Measurements from ENCODE around the gene SPCS1.
"Not testable (repeated sequence)": the region's sequence is repeated elsewhere in the genome, so short reads cannot be mapped to it uniquely, and the experiment has no call there.

Gene SPCS1

GRCh38 chr3:52707585-52707984, 1.7 kb downstream of the SPCS1 start:
- Histone ChIP-seq H3K9ac (ENCODE audit: low read depth, low read length) (no peak overlapping the region), H3K9me3 (ENCODE audit: control insufficient read depth, insufficient read depth, low read length) (no peaks in the 10 kb centered on the region), H3K4me1 (ENCODE audit: insufficient read depth, low read length) (peaks cover 3% of the 10 kb centered on the region), H3K36me3 (ENCODE audit: insufficient read depth, low read length) (no peaks in the 10 kb centered on the region)

- peaks cover 3% of the 10 kb centered on the region; the same call in 1 of the 2 replicates for H3K4me1 ChIP-seq (ENCODE audit: insufficient read depth, low read length)
- H3K9ac ChIP-seq (ENCODE audit: low read depth, low read length): no peak overlapping the region
- H3K9me3 ChIP-seq (ENCODE audit: control insufficient read depth, insufficient read depth, low read length): no peaks in the 10 kb centered on the region
- H3K36me3 ChIP-seq (ENCODE audit: insufficient read depth, low read length): no peaks in the 10 kb centered on the region
Observed at GRCh38 chr3:52710512-52710911, 4.6 kb downstream of the SPCS1 start.

GRCh38 chr3:52712291-52713212, 6.6 kb downstream of the SPCS1 start:
- H3K9ac ChIP-seq (ENCODE audit: low read depth, low read length): no peak overlapping the region
- H3K4me1 ChIP-seq (ENCODE audit: insufficient read depth, low read length): 0 out of 2 replicates have a peak, but pooled peaks cover under 1% of the 10 kb centered on the region
- H3K9me3 ChIP-seq (ENCODE audit: control insufficient read depth, insufficient read depth, low read length): no peaks in the 10 kb centered on the region
- no peaks in the 10 kb centered on the region for H3K36me3 ChIP-seq (ENCODE audit: insufficient read depth, low read length)

GRCh38 chr3:52714335-52715302, 8.7 kb downstream of the SPCS1 start:
- H3K9ac ChIP-seq (ENCODE audit: low read depth, low read length): peak overlapping the region; percentile 61; the same call in 1 of the 2 replicates
- no peaks in the 10 kb centered on the region for H3K9me3 ChIP-seq (ENCODE audit: control insufficient read depth, insufficient read depth, low read length)
- H3K36me3 ChIP-seq (ENCODE audit: insufficient read depth, low read length): no peaks in the 10 kb centered on the region
- H3K4me1 ChIP-seq (ENCODE audit: insufficient read depth, low read length): no peaks in the 10 kb centered on the region

GRCh38 chr3:52715714-52716305, 9.9 kb downstream of the SPCS1 start:
- Histone ChIP-seq H3K9me3 (ENCODE audit: control insufficient read depth, insufficient read depth, low read length) (no peaks in the 10 kb centered on the region), H3K4me1 (ENCODE audit: insufficient read depth, low read length) (no peaks in the 10 kb centered on the region), H3K9ac (ENCODE audit: low read depth, low read length) (no peak overlapping the region), H3K36me3 (ENCODE audit: insufficient read depth, low read length) (no peaks in the 10 kb centered on the region)

GRCh38 chr3:52719618-52720017, 13.7 kb downstream of the SPCS1 start:
- no peaks in the 10 kb centered on the region for H3K9me3 ChIP-seq (ENCODE audit: control insufficient read depth, insufficient read depth, low read length)
- no peaks in the 10 kb centered on the region for H3K4me1 ChIP-seq (ENCODE audit: insufficient read depth, low read length)
- no peaks in the 10 kb centered on the region for H3K36me3 ChIP-seq (ENCODE audit: insufficient read depth, low read length)
- no peak overlapping the region for H3K9ac ChIP-seq (ENCODE audit: low read depth, low read length)

GRCh38 chr3:52721002-52721729, 15.3 kb downstream of the SPCS1 start:
- no peaks in the 10 kb centered on the region for H3K36me3 ChIP-seq (ENCODE audit: insufficient read depth, low read length)
- H3K9ac ChIP-seq (ENCODE audit: low read depth, low read length): no peak overlapping the region
- H3K4me1 ChIP-seq (ENCODE audit: insufficient read depth, low read length): no peaks in the 10 kb centered on the region
- no peaks in the 10 kb centered on the region for H3K9me3 ChIP-seq (ENCODE audit: control insufficient read depth, insufficient read depth, low read length)

- H3K9me3 ChIP-seq (ENCODE audit: control insufficient read depth, insufficient read depth, low read length): no peaks in the 10 kb centered on the region
- H3K4me1 ChIP-seq (ENCODE audit: insufficient read depth, low read length): no peaks in the 10 kb centered on the region
- H3K36me3 ChIP-seq (ENCODE audit: insufficient read depth, low read length): no peaks in the 10 kb centered on the region
- no peak overlapping the region for H3K9ac ChIP-seq (ENCODE audit: low read depth, low read length)
Observed at GRCh38 chr3:52721730-52722008, 15.8 kb downstream of the SPCS1 start.

GRCh38 chr3:52722491-52722890, 16.6 kb downstream of the SPCS1 start:
- H3K4me1 ChIP-seq (ENCODE audit: insufficient read depth, low read length): no peaks in the 10 kb centered on the region
- no peaks in the 10 kb centered on the region for H3K36me3 ChIP-seq (ENCODE audit: insufficient read depth, low read length)
- no peak overlapping the region for H3K9ac ChIP-seq (ENCODE audit: low read depth, low read length)
- H3K9me3 ChIP-seq (ENCODE audit: control insufficient read depth, insufficient read depth, low read length): no peaks in the 10 kb centered on the region

GRCh38 chr3:52723935-52724334, 18.0 kb downstream of the SPCS1 start:
- H3K36me3 ChIP-seq (ENCODE audit: insufficient read depth, low read length): no peaks in the 10 kb centered on the region; the same call in 1 of the 2 replicates
- H3K9me3 ChIP-seq (ENCODE audit: control insufficient read depth, insufficient read depth, low read length): no peaks in the 10 kb centered on the region
- no peak overlapping the region for H3K9ac ChIP-seq (ENCODE audit: low read depth, low read length)
- no peaks in the 10 kb centered on the region for H3K4me1 ChIP-seq (ENCODE audit: insufficient read depth, low read length)

- no peak overlapping the region for H3K9ac ChIP-seq (ENCODE audit: low read depth, low read length)
- H3K4me1 ChIP-seq (ENCODE audit: insufficient read depth, low read length): no peaks in the 10 kb centered on the region
- H3K36me3 ChIP-seq (ENCODE audit: insufficient read depth, low read length): no peaks in the 10 kb centered on the region; the same call in 1 of the 2 replicates
- no peaks in the 10 kb centered on the region for H3K9me3 ChIP-seq (ENCODE audit: control insufficient read depth, insufficient read depth, low read length)
Observed at GRCh38 chr3:52724511-52724910, 18.6 kb downstream of the SPCS1 start.

GRCh38 chr3:52728753-52729152, 22.8 kb downstream of the SPCS1 start:
- H3K9me3 ChIP-seq (ENCODE audit: control insufficient read depth, insufficient read depth, low read length): not testable (repeated sequence)

GRCh38 chr3:52730681-52731080, 24.8 kb downstream of the SPCS1 start:
- peaks cover 12% of the 10 kb centered on the region for H3K36me3 ChIP-seq (ENCODE audit: insufficient read depth, low read length)
- no peaks in the 10 kb centered on the region for H3K4me1 ChIP-seq (ENCODE audit: insufficient read depth, low read length)
- H3K9ac ChIP-seq (ENCODE audit: low read depth, low read length): no peak overlapping the region
- H3K9me3 ChIP-seq (ENCODE audit: control insufficient read depth, insufficient read depth, low read length): peaks cover 3% of the 10 kb centered on the region; the same call in 1 of the 2 replicates

More at GRCh38 chr3:52728753-52729152, 22.8 kb downstream of the SPCS1 start:
- not testable (repeated sequence) for H3K9ac ChIP-seq (ENCODE audit: low read depth, low read length); H3K4me1 ChIP-seq (ENCODE audit: insufficient read depth, low read length)
- H3K36me3 ChIP-seq (ENCODE audit: insufficient read depth, low read length): peaks cover 12% of the 10 kb centered on the region

- Histone ChIP-seq H3K9me3 (ENCODE audit: control insufficient read depth, insufficient read depth, low read length) (peaks cover 3% of the 10 kb centered on the region; the same call in 1 of the 2 replicates), H3K9ac (ENCODE audit: low read depth, low read length) (no peak overlapping the region), H3K36me3 (ENCODE audit: insufficient read depth, low read length) (peaks cover 12% of the 10 kb centered on the region), H3K4me1 (ENCODE audit: insufficient read depth, low read length) (no peaks in the 10 kb centered on the region)
Observed at GRCh38 chr3:52731590-52731989, 25.7 kb downstream of the SPCS1 start.
